GM10847 (cell line): ENCODE data around the gene CCNL1.

Source experiments
- POLR2A ChIP-seq: IDR thresholded peaks from 2 replicates; pipeline ENCODE4 v1.6.1; 2011; ENCODE audit not compliant: insufficient read length; ENCODE audit errors: extremely low read depth

Gene CCNL1

GRCh38 chr3:157151151-157151550 lies 8.8 kb downstream of the CCNL1 start:
- no peak for TF ChIP-seq POLR2A

GRCh38 chr3:157149136-157149696 lies 10.7 kb downstream of the CCNL1 start:
- TF ChIP-seq POLR2A, result no peak

- TF ChIP-seq POLR2A, result no peak
Measured at GRCh38 chr3:157148196-157148889, 11.6 kb downstream of the CCNL1 start.

DNA sequence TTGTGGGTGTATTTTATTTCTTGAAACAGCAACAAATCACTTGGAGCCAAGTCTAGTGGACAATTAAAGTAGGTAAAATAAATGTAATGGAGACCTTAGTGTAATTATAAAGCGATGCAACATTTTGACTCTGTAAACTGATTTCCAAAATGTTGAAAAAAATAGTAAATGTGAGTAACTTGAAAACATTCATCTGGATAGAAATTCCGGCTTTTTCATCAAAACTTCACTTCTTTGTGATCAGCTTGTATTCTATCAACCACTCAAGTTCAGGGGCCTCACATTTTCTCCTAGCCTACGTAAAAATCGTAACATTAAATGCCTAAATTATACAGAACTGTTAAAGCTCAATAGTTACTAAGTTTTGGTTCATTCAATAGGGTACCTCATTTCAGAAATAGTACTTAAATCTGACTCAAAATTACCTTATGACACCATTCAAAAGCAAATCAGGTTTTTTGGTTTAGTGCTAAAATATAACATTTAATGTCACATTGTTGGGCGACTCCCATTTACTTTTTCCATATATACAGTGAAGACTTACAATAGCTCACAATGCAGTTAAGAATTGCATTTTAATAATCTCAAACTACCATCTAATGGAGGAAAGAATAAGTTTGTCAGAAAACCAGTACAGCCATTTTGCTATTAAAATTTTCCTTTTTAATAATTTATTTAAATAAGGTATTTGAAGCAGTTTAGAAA lies 12.7 kb downstream of the CCNL1 start:
- no peak for TF ChIP-seq POLR2A

DNA sequence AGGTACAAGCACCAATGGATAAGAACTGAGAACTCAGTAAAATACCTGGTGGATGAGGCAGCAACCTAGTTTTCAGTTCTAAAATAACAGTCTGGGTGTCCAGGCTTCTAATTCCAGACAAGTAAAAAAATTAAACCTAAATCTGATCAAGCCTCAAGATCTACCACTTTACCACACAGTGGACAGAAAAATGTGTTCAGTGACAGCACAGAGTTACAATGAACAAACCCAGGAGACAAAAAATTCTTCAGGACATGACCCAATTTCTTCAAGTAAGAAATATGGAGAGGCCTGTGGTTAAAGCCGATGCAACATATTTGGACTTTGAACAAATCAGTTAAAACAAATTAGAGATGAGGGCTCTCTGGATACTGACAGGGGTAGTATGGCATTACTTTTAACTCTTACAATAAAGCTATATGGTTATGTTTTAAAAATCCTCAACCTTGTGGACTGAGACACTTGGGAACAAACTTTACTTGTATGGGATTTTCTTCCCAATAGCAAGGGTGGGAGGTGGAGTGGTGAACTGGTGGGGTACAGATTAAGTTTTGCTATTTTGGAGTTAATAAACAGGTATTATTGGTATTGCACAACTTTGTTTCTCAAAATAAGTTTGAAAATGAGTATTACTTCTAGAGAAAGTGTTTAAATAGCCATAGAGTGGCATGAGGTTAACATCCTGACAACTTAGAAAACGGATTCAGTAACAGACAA lies 14.2 kb downstream of the CCNL1 start:
- TF ChIP-seq POLR2A, result no peak

DNA sequence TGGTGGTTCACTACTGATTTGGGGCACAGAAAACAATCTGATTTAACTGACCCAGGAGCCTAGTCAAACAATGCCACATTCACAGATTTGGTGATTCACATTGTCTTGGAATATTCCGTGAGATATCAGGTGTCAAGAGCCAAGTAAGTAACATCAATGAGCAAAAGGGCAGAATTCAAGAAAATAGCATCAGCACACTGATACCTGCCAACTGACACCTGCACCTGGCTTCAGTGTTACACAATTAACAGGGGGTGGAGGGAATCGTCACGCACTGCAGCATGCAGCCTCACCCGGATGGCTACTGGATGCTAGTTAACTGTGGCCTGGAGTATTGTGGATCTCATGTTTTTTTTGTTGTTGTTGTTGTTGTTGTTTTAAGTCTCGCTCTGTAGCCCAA lies 17.6 kb downstream of the CCNL1 start:
- TF ChIP-seq POLR2A, result no peak

GRCh38 chr3:157139938-157140534 lies 19.9 kb downstream of the CCNL1 start:
- TF ChIP-seq POLR2A, result no peak

DNA sequence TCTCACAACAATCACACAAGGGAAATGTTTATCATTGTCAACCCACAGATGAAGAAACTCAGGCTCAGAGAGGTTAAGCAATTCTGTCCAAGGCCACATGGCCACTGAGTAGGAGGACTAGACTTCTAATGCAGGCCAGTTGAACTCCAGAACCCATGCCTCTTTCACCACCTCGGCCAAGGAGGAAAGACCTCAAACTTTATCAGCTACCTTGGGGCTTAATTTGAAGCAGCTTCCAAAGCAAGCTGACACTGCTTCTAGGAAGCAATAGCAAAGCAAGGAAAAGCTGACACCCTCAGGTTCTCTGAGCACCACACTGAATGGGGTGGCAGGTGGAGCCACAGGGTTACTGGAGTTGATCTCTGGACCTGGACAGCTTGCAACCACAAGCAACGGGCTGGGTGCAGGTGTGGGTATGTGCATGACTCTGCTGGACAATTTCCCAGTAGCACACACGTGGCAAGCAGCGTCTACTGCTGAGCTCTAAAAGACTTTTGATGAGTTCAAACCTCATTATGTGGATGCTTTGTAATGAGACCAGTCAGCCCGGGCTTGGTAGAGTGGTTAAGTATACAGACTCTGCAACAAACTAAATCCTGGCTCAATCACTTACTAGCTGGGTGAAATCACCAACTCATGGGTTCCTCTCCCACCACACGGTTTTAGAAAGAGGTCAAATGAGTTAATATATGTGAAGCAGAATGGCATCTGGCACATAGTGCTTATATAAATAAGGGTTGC lies 23.1 kb downstream of the CCNL1 start:
- TF ChIP-seq POLR2A, result no peak

GRCh38 chr3:157135671-157136396 lies 24.1 kb downstream of the CCNL1 start:
- no peak for TF ChIP-seq POLR2A

GRCh38 chr3:157134620-157135191 lies 25.2 kb downstream of the CCNL1 start:
- TF ChIP-seq POLR2A, result no peak

DNA sequence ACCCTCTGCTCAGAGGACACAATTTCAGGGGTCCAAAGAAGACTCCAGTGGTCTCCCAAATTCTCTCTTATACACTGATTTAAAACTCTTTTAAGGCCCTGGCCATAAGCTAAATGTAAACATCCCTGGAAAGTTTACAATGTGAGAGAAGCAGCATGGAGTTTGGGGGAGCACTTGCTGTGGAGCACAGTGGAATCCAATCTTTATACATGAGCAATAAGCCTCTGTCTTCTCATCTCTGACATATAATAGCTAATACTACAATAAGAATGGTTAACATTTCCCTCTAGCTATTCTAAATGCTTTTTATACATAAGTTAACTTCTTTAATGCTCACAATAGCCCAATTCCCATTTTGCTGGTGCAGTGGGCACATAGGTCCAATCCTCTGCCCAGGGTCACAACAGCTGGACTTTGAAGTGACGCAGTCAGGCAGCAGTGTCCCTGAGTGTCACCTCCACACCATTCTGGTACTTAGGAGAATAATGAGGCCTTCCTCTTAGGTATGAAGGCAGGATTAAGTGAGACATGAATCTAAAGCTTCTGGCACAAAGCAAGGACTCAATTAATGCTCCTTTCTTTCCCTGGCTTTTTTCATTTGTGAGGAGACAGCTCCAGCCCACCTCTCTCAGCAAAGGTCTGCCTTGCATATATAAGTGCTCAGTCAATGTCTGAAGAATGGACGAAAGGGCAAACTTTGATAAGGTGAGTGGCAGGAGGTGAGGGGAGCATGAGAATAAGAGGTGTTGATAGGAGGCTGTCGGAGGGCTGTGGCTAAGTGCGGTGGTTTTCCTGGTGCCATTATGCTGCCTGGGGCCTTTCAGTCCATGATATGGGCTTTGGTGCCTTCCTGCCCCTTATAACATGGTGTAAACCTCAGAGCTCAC lies 26.3 kb downstream of the CCNL1 start:
- no peak for TF ChIP-seq POLR2A

DNA sequence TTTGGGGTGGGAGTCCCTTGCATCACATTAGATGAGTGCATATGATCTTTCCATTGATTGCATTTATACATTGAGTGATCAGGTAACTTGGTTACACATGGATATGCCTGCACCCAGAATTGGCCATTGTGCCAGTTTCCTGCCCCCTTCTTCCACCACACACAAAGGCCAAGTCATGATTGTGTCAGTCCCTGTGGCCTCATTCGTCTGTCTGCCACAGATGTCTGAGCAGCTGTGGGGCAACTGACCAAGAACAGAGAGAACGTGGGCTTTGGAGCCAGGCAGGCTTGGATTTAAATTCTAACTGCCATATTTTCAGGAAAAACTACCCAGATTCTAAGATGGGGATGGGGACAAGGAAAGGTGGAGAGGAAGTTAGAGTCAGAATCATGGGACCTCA lies 27.0 kb downstream of the CCNL1 start:
- TF ChIP-seq POLR2A, result no peak

DNA sequence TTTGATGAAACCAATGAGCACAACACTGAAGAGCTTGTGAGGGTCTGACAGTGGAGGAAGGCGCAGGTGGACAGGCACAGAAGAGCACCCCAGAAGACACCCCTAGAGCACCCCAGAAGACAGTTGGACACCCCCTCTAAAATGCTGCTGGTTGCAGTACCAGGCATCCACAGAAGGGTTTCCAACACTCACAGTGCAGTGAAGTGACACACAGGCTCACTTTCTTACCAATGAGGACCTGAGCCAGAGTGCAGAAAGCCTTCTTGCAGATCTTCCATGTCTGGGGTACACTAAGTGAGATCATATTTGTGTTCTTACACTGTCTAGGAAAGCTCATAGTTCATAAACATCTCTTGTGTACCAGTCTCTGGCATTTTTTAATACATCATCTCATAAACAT lies 27.6 kb downstream of the CCNL1 start:
- no peak for TF ChIP-seq POLR2A
